B cell (primary cell): ENCODE measurements around the gene ATF3.

Experiments
- EZH2 ChIP-seq: IDR thresholded peaks from 2 replicates; pipeline ENCODE4 v1.6.1; 2012; ENCODE audit warnings: borderline replicate concordance, low read depth, mild to moderate bottlenecking, moderate library complexity, low read length; ENCODE audit not compliant: insufficient read depth, poor library complexity, severe bottlenecking
- TF ChIP-seq, protein P1 (sequence below): fragments of 200-600 bp; IDR thresholded peaks from one replicate; pipeline ENCODE4 v1.8.0; 2022; ENCODE audit warnings: antibody characterized with exemption, mild to moderate bottlenecking

DNA sequence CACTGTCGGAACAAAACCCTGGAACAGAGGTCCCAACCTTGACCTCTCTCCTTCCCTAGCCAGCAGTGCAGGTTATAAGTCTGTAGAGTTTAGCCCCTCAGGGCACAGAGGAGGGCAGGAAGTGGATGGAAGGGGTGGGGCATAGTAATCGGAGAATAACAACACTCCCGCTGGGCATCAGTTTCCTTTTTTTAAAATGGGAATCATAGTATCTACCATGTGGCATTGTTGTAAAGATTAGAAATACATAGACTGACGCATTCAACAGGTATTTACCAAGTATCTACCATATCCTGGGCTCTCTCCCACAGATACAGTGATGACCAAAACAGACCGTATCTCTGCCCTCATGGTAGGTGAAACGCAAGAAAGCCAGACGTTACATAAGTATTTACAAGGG lies 24.9 kb upstream of the ATF3 start:
- TF ChIP-seq, protein P1, sequence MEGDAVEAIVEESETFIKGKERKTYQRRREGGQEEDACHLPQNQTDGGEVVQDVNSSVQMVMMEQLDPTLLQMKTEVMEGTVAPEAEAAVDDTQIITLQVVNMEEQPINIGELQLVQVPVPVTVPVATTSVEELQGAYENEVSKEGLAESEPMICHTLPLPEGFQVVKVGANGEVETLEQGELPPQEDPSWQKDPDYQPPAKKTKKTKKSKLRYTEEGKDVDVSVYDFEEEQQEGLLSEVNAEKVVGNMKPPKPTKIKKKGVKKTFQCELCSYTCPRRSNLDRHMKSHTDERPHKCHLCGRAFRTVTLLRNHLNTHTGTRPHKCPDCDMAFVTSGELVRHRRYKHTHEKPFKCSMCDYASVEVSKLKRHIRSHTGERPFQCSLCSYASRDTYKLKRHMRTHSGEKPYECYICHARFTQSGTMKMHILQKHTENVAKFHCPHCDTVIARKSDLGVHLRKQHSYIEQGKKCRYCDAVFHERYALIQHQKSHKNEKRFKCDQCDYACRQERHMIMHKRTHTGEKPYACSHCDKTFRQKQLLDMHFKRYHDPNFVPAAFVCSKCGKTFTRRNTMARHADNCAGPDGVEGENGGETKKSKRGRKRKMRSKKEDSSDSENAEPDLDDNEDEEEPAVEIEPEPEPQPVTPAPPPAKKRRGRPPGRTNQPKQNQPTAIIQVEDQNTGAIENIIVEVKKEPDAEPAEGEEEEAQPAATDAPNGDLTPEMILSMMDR: no peak
- TF ChIP-seq EZH2: no peak
